Stimulated activated memory B cell treated with anti-CD40 and anti-IgM and Interleukin-4, amounts not matched to agents 10 μg/mL and 1 μg/mL and 100 μg/mL, for 72 hours (primary cell): ENCODE results near the gene MEIKIN.
"Not testable (repeated sequence)": the region's sequence is repeated elsewhere in the genome, so short reads cannot be mapped to it uniquely, and the experiment has no call there.

Experiments
- ATAC-seq: fragments of 150-1000 bp; cut with Tn5 transposase; 2 replicates; pipeline ENCODE4 v1.10.0; 2021
- H3K27ac Mint-ChIP-seq: one replicate; pipeline ENCODE4 v1.8.0; 2022; ENCODE audit warnings: mild to moderate bottlenecking, mixed read lengths
- H3K27me3 Mint-ChIP-seq: one replicate; pipeline ENCODE4 v1.8.0; 2022; ENCODE audit warnings: mixed read lengths
- H3K36me3 Mint-ChIP-seq: one replicate; pipeline ENCODE4 v1.8.0; 2022; ENCODE audit warnings: mixed read lengths
- H3K4me1 Mint-ChIP-seq: one replicate; pipeline ENCODE4 v1.8.0; 2022; ENCODE audit warnings: mixed read lengths
- H3K4me3 Mint-ChIP-seq: one replicate; pipeline ENCODE4 v1.8.0; 2022; ENCODE audit warnings: mild to moderate bottlenecking, moderate library complexity, mixed read lengths
- H3K9me3 Mint-ChIP-seq: one replicate; pipeline ENCODE4 v1.8.0; 2022; ENCODE audit warnings: mixed read lengths

MEIKIN gene

DNA sequence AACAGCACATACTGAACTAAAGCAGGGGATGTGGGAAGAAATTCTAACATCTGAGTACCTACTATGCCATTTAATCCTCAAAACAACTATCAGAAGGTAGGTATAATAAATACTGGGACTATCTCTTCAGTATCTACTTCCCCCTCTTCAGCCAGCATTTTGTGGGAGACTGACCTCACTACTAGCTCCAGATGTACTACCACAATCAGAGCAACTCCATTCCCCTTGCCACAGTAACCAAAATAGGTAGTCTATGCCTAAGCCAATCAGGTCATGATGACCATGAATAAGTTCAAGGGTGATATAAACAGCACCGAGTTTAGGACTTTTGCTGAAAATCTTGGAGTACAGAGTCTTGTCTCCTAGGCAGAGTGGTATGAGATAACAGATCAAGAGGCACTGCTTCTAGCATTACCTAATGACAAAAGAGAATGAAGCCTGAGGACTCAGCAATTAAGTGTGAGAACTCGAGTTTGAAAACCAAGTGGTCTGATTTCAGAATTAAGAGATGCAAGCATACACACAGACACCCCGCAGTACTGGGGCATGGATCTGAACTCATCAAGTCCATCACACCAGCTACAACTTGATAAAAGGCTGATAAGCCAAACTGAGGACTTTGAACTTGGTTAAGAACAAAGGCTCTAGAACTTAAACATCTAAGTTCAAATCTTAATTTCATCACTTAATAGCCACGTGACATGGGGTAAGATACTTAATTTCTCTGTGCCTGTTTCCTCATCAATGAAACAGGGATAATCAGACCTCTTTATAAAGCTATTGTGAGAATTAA, 158.4 kb downstream of the MEIKIN start:
- peaks cover 34% of the 10 kb centered on the region for H3K36me3 Mint-ChIP-seq
- ATAC-seq, result no peak
- H3K9me3 Mint-ChIP-seq, result no peaks in the 10 kb centered on the region
- H3K4me1 Mint-ChIP-seq, result peaks cover 58% of the 10 kb centered on the region
- H3K27ac Mint-ChIP-seq, result no peak overlapping the region
- no peaks in the 10 kb centered on the region for H3K27me3 Mint-ChIP-seq
- H3K4me3 Mint-ChIP-seq, result no peak overlapping the region

GRCh38 chr5:131786036-131786435, 159.4 kb downstream of the MEIKIN start:
- Mint-ChIP-seq H3K27ac (no peak overlapping the region), H3K9me3 (no peaks in the 10 kb centered on the region), H3K4me3 (no peak overlapping the region), H3K4me1 (peaks cover 63% of the 10 kb centered on the region), H3K27me3 (no peaks in the 10 kb centered on the region), H3K36me3 (peaks cover 44% of the 10 kb centered on the region)
- no peak for ATAC-seq

DNA sequence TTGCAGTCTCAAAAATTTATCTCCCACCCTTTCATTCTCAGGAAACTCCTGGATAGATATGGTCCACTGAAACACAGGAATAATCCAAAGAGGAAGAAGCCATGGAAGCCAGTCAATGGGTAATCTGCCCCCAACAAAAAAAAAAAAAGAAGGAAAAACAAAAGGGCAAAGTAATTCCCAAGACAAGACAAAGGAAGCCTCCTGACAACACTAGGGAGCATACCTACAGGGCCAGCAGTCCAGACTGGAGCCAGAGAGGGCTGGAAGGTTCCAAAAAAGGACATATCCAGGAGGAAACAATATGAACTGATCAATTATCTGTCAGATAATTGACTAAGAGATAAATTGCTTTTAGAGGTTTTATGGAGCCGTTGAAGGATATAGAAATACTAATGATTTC, 161.6 kb downstream of the MEIKIN start:
- ATAC-seq, result no peak
- H3K4me1 Mint-ChIP-seq, result peaks cover 54% of the 10 kb centered on the region
- peaks cover 37% of the 10 kb centered on the region for H3K36me3 Mint-ChIP-seq
- no peak overlapping the region for H3K27ac Mint-ChIP-seq
- no peaks in the 10 kb centered on the region for H3K27me3 Mint-ChIP-seq
- H3K4me3 Mint-ChIP-seq, result no peak overlapping the region
- no peaks in the 10 kb centered on the region for H3K9me3 Mint-ChIP-seq

- Mint-ChIP-seq H3K36me3 (peaks cover 37% of the 10 kb centered on the region), H3K27me3 (no peaks in the 10 kb centered on the region), H3K4me1 (peaks cover 55% of the 10 kb centered on the region), H3K4me3 (no peak overlapping the region), H3K9me3 (no peaks in the 10 kb centered on the region), H3K27ac (no peak overlapping the region)
- no peak for ATAC-seq
Observed at GRCh38 chr5:131783357-131783756, 162.1 kb downstream of the MEIKIN start.

DNA sequence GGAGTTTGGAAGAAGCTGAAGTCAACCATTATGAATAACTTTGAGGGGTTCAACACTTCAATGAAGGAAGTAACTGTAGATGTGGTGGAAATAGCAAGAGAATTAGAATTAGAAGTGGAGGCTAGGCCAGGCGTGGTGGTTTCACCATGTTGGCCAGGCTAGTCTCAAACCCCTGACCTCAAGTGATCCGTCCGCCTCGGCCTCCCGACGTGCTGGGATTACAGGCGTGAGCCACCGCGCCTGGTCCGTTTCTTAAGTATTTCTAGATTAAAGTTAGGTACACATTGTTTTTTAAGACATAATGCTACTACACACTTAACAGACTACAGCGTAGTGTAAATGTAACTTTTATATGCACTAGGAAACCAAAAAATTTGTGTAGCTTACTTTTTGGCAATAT, 162.7 kb downstream of the MEIKIN start:
- Mint-ChIP-seq H3K36me3 (peaks cover 38% of the 10 kb centered on the region), H3K27me3 (no peaks in the 10 kb centered on the region), H3K9me3 (no peaks in the 10 kb centered on the region), H3K4me3 (no peak overlapping the region), H3K4me1 (peaks cover 56% of the 10 kb centered on the region), H3K27ac (no peak overlapping the region)
- ATAC-seq, result no peak

DNA sequence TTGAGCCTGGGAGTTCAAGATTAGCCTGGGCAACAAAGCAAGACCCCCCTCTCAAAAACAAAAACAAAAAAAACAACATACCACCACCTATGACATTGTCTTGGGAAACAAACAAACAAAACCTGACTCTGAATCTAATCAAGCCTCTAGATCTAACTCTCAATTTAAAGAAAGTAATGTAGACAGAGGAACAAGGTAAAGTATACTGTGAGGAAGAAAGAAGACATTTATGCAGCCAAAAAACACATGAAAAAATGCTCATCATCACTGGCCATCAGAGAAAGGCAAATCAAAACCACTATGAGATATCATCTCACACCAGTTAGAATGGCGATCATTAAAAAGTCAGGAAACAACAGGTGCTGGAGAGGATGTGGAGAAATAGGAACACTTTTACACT, 167.3 kb downstream of the MEIKIN start:
- not testable (repeated sequence) for ATAC-seq, H3K27me3 Mint-ChIP-seq, H3K9me3 Mint-ChIP-seq, H3K27ac Mint-ChIP-seq, H3K4me3 Mint-ChIP-seq
- peaks cover 41% of the 10 kb centered on the region for H3K4me1 Mint-ChIP-seq
- H3K36me3 Mint-ChIP-seq, result peaks cover 31% of the 10 kb centered on the region

DNA sequence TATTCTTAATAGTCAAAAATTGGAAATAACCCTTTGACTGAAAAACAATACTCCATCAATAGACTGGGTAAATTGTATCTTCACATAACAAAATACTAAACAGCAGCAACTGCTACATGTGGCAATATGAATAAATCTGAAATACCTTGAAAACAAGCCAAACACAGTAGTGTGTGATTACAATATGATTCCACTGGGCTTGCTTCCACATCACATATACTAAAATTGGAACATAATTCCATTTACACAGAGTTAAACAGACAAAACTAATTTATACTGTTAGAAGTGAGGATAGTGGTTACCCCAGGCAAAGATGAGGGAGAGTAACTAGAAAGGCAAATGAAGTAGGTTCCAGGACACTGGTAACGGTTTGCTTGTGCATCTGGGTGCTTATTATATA, 169.0 kb downstream of the MEIKIN start:
- H3K9me3 Mint-ChIP-seq, result no peaks in the 10 kb centered on the region
- H3K27ac Mint-ChIP-seq, result no peak overlapping the region
- peaks cover 27% of the 10 kb centered on the region for H3K4me1 Mint-ChIP-seq
- ATAC-seq, result no peak
- H3K36me3 Mint-ChIP-seq, result peaks cover 16% of the 10 kb centered on the region
- H3K4me3 Mint-ChIP-seq, result no peak overlapping the region
- no peaks in the 10 kb centered on the region for H3K27me3 Mint-ChIP-seq

DNA sequence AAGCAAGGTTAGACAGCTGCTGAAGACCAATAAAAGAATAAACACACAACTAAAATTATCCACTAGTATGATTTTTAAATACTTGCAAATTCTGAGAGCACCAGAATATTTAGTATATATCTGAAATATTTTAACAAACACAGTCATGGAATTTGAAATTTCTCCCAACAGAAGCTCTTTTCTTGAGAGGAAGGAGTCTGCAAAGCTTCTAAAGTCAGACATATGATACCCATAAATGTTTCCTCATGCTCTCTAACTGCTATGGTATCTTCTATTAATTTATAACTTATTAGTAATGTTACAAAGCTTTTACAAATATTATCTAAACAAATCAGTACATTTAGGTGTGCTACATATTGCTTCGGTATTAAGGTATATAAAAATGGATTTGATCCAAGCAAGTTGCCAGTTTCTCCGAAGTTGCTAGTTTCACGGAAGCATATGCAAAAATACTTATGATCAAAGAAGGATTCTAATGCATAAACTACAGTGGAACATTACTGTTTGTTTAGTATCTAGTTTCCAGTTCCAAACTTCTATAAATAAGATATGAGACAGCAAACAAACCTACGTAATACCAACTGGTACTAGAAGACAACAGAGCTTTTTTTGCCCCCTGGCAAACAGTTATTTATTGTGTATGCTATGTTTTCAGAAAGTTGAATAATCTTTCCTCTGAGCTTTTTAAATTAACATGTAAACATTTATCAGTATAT, 170.7 kb downstream of the MEIKIN start:
- Mint-ChIP-seq H3K4me3 (no peak overlapping the region), H3K36me3 (peaks cover 5% of the 10 kb centered on the region), H3K27ac (no peak overlapping the region), H3K4me1 (peaks cover 17% of the 10 kb centered on the region), H3K27me3 (no peaks in the 10 kb centered on the region), H3K9me3 (no peaks in the 10 kb centered on the region)
- ATAC-seq, result no peak

GRCh38 chr5:131773805-131774204, 171.7 kb downstream of the MEIKIN start:
- no peaks in the 10 kb centered on the region for H3K9me3 Mint-ChIP-seq
- peaks cover 17% of the 10 kb centered on the region for H3K4me1 Mint-ChIP-seq
- H3K27ac Mint-ChIP-seq, result no peak overlapping the region
- no peak overlapping the region for H3K4me3 Mint-ChIP-seq
- no peak for ATAC-seq
- H3K27me3 Mint-ChIP-seq, result no peaks in the 10 kb centered on the region
- peaks cover 5% of the 10 kb centered on the region for H3K36me3 Mint-ChIP-seq

GRCh38 chr5:131771692-131772091, 173.8 kb downstream of the MEIKIN start:
- no peaks in the 10 kb centered on the region for H3K9me3 Mint-ChIP-seq
- H3K4me3 Mint-ChIP-seq, result no peak overlapping the region
- no peaks in the 10 kb centered on the region for H3K27me3 Mint-ChIP-seq
- H3K4me1 Mint-ChIP-seq, result peaks cover 10% of the 10 kb centered on the region
- ATAC-seq, result no peak
- H3K36me3 Mint-ChIP-seq, result peaks cover 5% of the 10 kb centered on the region
- H3K27ac Mint-ChIP-seq, result no peak overlapping the region

DNA sequence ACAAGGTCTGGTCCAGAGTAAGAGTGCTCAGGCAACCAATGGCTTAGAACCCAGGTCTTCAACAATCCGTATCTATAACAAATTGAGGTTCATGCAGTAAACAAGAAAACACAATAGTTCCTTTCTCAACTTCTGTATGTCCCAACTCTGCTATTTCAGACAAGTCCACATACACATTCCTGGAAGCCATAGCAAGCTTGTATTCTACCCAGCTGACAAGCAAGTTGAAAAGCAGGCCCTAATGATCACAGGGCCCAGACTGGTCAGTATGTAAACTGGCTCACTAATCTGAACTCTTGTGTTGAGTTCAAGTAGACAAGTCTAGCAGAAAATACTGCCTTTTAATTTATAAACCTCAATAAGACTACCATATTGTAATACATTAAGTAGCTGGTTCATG, 175.5 kb downstream of the MEIKIN start:
- Mint-ChIP-seq H3K4me1 (peaks cover 23% of the 10 kb centered on the region), H3K27me3 (no peaks in the 10 kb centered on the region), H3K36me3 (peaks cover 19% of the 10 kb centered on the region), H3K27ac (no peak overlapping the region), H3K4me3 (no peak overlapping the region), H3K9me3 (no peaks in the 10 kb centered on the region)
- ATAC-seq, result no peak

DNA sequence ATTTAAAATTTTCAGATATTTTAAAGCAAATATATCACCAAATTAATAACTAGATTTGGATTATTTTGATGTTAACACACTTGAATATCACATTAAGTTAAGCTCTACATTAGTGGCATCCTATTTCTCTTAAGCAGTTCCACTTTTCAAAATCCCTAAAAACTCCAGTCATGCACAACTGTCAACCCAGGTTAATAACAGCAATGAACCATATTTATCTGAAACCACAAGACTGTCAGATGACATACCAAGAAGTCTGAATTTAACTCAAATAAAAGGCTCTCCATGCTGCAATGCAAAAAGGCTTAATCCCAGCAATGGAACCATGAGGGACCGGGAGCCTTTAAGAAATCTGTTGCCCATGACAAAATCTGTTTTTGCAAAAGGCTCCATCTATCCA, 176.1 kb downstream of the MEIKIN start:
- no peak for ATAC-seq
- H3K27me3 Mint-ChIP-seq, result no peaks in the 10 kb centered on the region
- peaks cover 24% of the 10 kb centered on the region for H3K36me3 Mint-ChIP-seq
- H3K4me1 Mint-ChIP-seq, result peaks cover 22% of the 10 kb centered on the region
- H3K9me3 Mint-ChIP-seq, result no peaks in the 10 kb centered on the region
- H3K4me3 Mint-ChIP-seq, result no peak overlapping the region
- H3K27ac Mint-ChIP-seq, result no peak overlapping the region

GRCh38 chr5:131767891-131768290, 177.6 kb downstream of the MEIKIN start:
- Mint-ChIP-seq H3K36me3 (peaks cover 38% of the 10 kb centered on the region), H3K27ac (no peak overlapping the region), H3K4me1 (peaks cover 24% of the 10 kb centered on the region), H3K9me3 (peaks cover under 1% of the 10 kb centered on the region), H3K27me3 (no peaks in the 10 kb centered on the region), H3K4me3 (no peak overlapping the region)
- no peak for ATAC-seq

GRCh38 chr5:131766689-131767088, 178.8 kb downstream of the MEIKIN start:
- Mint-ChIP-seq H3K4me3 (no peak overlapping the region), H3K36me3 (peaks cover 48% of the 10 kb centered on the region), H3K27ac (no peak overlapping the region), H3K27me3 (no peaks in the 10 kb centered on the region), H3K4me1 (peaks cover 34% of the 10 kb centered on the region), H3K9me3 (peaks cover 3% of the 10 kb centered on the region)
- ATAC-seq, result no peak

- no peak for ATAC-seq
- Mint-ChIP-seq H3K4me3 (no peak overlapping the region), H3K36me3 (peaks cover 50% of the 10 kb centered on the region), H3K27ac (no peak overlapping the region), H3K9me3 (peaks cover 7% of the 10 kb centered on the region), H3K4me1 (peaks cover 46% of the 10 kb centered on the region), H3K27me3 (no peaks in the 10 kb centered on the region)
Observed at GRCh38 chr5:131765261-131765660, 180.2 kb downstream of the MEIKIN start.

DNA sequence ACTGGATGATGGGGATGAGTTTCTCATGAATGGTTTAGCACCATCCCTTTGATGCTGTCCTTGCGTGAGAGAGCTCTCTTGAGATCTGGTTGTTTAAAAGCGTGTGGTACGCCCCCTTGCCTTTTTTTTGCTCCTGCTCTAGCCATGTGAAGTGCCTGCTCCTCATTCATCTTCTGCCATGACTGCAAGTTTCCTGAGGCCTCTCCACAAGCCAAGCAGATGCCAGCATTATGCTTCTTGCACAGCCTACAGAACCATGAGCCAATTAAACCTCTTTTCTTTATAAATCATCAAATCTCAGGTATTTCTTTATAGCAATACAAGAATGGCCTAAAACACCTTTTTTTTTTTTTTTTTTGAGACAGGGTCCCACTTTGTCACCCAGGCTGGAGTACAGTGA, 181.5 kb downstream of the MEIKIN start:
- ATAC-seq, result no peak
- Mint-ChIP-seq H3K27me3 (no peaks in the 10 kb centered on the region), H3K9me3 (peaks cover 7% of the 10 kb centered on the region), H3K36me3 (peaks cover 50% of the 10 kb centered on the region), H3K4me3 (no peak overlapping the region), H3K27ac (no peak overlapping the region), H3K4me1 (peaks cover 55% of the 10 kb centered on the region)
